COLO668 (cell line): ENCODE data around the gene PLCL2.
"Not testable (repeated sequence)": the region's sequence is repeated elsewhere in the genome, so short reads cannot be mapped to it uniquely, and the experiment has no call there.

Experiments used
- DNase-seq: peaks from one replicate; lab custom pipeline; 2025; ENCODE audit not compliant: unreplicated experiment; lab: John Stamatoyannopoulos, UW

PLCL2 gene

DNA sequence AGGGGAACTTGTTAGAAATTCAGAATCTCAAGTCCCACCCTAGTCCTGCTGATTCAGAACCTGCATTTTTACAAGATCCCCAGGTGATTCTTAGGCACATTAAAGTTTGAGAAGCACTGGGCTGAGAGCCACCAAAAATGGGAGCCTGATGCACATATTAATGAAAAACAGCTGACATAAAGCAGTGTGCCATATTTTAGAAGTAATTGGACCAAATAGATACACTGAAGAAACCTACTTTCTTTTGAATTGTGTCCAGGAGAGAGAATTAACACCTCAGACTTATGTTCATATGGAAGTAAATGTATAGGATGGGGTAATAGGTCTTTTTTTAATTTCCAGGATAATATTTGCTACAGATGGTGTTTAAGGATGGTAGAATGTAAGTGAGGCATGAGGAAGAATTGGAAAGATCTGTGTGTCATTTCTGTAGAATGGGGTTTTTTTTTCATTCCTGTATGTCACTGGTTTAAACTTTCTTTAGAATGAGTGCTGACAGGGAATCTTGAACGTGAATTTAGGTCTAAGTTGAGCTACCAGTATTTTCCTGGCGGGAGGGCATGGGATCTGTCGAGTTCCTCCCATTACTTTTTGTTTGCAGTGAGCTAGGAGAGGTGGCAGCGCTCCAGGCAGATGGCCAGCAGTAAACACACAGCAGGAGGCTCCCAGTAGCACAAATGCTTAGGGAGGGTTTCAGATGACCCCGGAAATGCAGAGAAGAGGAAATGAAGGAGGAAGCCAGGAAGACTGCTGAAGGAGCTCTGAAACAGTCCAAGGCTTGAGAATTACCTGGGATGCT is 185.6 kb downstream of the PLCL2 start:
- DNase-seq, result peak; percentile 70

- DNase-seq, result no peak
Measured at GRCh38 chr3:17074559-17074958, 189.8 kb downstream of the PLCL2 start.

DNA sequence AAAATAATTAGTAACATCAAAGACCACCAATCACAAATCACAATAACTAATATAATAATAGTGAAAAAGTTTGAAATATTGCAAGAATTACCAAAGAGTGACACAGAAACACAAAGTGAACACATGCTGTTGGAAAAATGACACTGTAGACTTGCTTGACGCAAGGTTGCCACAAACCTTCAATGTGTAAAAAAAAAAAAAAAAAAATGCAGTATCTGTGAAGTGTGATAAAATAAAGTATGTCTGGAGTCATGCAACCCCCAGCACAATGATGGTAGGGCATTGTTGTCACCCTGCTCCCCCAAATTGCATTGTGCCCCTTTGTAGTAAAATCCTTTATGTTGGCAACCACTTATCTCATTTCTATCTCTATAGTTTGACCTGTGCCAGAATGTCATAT is 190.6 kb downstream of the PLCL2 start:
- DNase-seq, result no peak

DNA sequence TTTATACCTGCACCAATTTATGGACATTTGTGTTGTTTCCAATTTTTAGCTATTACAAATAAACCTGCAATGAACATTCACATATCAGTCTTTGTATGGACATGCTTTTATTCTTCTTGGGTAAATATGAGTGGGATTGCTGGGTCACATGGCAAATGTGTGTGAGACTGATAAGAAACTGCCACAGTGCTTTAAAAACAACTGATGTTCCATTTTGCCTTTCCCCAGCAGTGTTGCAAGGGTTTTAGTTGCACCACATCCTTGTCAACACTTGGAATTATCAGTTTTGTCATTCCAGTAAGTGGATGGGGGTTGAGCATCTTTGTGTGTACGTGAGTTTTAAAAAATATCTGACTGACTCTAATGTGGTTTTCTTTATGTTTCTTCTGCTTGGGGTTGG is 191.2 kb downstream of the PLCL2 start:
- DNase-seq, result no peak

GRCh38 chr3:17076940-17077605 is 192.3 kb downstream of the PLCL2 start:
- no peak for DNase-seq

GRCh38 chr3:17077606-17078005 is 192.9 kb downstream of the PLCL2 start:
- DNase-seq, result no peak

GRCh38 chr3:17078926-17079465 is 194.2 kb downstream of the PLCL2 start:
- no peak for DNase-seq

- DNase-seq, result no peak
Measured at GRCh38 chr3:17079933-17080332, 195.2 kb downstream of the PLCL2 start.

GRCh38 chr3:17081520-17081919 is 196.8 kb downstream of the PLCL2 start:
- DNase-seq, result no peak

DNA sequence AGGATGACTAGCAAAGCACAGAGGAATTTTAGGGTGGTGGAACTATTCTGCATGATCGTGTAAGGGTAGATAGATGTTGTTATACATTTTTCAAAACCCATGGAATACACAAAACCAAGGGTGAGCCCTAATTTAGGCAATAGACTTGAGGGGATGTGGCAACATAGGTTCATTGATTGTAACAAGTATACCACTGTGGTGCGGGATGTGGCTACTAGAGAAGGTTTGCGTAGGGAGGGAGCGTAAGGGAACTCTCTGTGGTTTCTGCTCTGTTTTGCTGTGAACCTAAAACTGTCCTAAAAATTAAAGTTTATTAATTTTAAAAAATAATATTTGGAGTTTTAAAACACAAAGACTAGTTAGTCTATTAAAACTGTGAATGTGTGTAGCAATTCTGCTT is 202.8 kb downstream of the PLCL2 start:
- no peak for DNase-seq

DNA sequence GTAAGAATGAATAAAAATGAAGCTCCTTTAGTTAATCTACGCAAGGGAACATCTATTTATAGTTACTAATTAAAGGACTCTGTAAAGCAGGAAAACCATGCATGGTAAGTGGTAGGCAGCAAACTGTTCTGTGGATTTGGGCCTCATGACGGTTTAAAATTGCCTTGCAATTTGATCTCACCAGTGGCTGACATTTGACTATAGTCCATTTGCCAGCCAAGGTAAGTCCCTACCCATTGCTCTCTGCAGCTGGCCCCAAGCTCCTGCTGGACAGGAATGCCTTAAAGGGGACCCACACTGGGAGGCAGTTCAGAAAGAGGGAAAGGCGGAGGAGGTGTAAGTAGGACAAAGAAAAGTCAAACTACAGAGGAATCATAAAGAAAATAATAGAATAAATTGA is 203.3 kb downstream of the PLCL2 start:
- no peak for DNase-seq

DNA sequence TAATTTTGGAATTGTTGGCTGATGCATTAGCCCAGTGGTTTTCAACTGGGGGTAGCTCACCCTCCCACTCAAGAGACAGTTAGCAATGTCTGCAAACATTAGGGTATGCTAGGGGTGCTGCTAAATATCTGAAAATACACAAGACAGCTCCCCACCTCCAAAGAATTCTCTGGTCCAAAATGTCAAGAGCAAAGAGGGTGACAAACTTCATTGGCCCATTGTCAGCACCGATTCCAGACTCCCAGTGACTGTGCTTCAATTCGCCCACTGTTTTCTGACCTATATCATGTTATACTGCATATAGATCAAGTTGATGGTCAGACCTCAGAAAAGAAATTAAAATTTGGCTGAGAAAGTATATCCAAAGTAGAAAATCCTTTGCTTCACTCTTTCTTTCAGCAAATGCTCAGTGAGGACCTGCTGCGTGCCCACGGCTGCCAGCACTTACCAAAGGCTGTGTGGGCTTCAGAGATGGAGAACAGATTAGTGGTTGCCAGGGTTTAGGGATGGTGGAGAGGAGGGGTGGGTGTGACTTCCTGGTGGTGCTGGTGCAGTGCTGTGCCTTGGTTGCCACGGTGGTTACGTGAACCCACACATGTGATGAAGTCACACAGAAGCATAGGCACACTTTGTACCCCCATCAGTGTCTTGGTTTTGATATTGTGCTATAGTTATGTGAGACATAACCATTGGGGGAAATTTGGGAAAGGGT is 204.0 kb downstream of the PLCL2 start:
- DNase-seq, result no peak

DNA sequence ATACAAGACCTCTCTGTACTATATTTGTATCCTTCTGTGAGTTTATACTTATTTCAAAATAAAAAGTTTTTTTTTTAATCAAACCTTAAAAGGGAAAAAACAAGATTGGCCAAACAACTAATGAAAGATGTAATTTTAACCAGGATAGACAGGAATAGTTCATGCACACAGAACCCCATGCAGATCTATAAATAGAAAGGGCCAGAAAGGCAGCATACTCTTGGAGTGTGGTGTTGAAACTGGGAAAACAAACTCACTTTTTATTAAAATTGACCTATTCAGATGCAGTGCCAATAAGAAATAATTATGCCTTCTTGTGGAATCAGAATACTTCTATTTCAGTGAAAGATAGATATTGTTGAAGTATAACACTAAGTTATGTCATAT is 204.6 kb downstream of the PLCL2 start:
- no peak for DNase-seq

GRCh38 chr3:17090280-17090983 is 205.7 kb downstream of the PLCL2 start:
- no peak for DNase-seq

- DNase-seq, result no peak
Measured at GRCh38 chr3:17091910-17092582, 207.3 kb downstream of the PLCL2 start.

DNA sequence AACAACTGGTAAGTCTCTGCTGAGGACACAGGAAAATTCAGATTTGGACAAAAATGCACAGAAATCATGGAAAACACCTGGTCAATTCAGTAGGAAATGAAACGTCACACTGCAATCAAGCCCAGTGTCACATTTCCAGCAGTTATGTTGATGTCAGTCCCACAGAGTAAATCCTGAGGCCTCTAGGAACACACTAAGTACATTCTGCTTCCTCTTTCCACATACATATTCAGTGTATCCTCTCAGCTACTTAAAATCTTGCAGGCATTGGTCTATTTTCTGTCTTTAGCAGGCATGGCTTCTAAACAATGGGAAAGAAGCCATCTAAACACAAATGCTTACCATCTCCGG is 207.8 kb downstream of the PLCL2 start:
- no peak for DNase-seq

DNA sequence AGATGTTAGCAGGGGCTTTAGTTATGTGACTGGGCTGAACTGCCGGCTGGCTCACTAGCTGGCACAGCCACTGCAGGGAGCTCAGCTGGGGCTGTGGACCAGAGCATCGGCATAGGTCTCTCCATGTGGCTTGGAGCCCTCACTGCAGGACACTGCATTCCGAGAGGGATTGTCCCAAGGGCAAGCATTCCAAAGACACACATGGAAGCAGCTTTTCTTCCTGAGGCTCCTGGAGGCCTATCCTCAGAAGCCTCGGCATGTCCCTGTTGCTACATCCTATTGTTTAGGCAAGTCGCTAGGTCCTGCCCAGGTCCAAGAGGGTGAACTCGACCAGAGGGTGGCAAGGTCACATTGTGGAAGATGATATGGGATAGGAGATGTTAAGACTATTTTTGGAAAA is 209.8 kb downstream of the PLCL2 start:
- no peak for DNase-seq

DNA sequence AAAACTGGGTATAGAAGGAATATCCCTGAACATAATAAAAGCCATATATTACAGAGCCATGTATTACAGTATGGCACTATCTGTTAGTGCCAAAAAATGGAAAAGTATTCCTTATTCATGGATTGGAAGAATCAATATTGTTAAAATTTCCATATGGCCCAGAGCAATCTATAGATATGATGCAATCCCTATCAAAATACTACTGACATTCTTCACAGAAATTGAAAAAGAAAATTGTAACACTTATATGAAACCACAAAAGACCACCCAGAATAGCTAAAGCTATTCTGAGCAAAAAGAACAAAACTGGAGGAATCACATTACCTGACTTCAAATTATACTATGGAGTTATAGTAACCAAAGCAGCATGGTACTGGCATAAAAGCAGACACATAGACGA is 218.8 kb downstream of the PLCL2 start:
- no peak for DNase-seq

GRCh38 chr3:17106801-17107200 is 222.0 kb downstream of the PLCL2 start:
- not testable (repeated sequence) for DNase-seq

DNA sequence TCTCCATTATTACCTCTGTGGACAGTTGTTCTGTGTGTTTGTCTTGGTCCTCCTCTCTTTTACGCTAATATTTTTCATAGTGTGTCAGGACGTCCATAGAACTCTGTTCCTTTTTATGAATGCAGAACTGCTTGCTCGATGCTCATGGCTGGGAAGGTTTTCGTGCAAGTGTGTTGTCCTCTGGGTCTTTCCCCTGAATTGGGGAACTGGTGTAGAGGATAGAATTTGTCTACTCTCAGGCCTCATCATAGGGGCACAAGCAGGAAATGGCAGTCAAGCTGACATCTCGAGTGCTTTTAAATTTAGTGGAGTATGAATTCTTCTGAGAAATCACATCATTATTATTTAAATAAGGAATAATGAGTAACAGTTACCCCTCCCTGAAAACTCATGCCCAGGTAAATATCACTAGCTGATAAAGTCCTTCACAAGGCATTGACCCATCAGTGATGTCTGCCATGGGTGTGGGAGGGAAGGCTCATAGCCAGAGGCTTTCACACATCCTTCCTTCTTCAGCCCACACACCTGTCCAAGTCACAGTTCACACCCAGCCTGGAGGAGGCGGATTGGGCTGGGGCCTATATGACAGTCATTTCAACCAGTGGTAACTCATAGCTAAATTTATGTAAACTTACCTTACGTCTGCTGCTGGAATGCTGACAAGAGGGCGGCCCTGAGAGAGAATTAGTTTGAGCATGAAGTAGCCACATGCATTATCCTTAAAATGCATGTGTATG is 226.1 kb downstream of the PLCL2 start:
- no peak for DNase-seq
